A204.1 (cell line): ENCODE data around the gene FGD2.

ENCODE experiments used
- FAIRE-seq: peaks from 2 replicates; lab custom pipeline; 2012; peaks lifted over from hg19 to GRCh38; lab: Jason Lieb, UNC

Gene FGD2

DNA sequence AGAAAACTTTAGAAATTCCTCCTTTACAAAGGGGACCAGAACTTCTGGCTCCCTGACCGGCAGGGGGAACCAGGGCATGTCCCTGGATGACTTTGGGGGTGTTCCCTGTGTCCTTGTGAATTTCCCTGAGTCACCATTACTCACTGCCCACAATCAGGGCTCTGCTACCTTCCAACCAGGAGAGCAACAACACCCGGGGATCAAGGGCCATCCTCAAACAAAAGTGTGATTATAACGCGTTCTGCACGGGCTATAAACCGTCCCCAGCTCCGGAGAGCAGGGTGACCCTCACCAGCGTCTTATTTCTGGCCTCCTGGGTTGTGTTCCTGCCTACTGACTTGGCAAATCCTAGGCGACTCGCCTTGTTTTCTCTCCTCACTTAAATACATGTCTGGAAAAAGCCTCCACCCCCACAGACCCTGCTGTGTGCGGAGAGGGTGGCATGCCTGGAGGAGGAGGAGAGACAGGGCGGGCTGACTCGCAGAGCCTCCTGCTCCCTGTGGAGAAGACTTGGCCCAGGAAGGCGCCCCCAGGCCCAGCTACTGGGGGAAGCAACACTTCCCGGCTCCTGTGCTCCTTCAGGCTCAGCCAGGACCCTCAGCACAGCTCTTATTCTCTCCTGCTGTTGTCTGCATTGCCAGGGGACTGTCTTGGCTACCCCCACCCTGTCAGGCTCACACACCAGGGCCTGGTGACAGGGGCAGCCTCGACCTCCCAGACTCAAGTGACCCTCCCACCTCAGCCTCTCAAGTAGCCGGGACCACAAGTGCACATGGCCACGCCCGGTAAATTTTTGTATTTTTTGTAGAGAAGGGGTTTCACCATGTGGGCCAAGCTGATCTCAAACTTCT, 54.1 kb downstream of the FGD2 start:
- peak; percentile 79 for FAIRE-seq

DNA sequence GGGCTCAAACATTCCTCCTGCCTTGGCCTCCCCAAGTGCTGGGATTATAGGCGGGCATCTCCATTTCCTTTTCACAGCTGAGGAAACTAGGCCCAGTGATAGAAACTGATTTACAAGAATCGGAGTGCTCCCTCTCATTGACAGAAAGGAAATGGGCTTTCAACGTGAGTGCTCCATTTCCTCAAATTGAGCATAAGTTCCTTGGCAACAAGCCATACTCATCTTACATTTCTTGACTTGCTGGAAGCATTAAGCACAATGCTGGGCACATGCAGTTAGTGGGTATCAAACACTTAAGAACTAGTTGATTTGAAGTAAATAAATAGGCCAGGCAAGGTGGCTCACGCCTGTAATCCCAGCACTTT, 54.7 kb downstream of the FGD2 start:
- FAIRE-seq = no peak

DNA sequence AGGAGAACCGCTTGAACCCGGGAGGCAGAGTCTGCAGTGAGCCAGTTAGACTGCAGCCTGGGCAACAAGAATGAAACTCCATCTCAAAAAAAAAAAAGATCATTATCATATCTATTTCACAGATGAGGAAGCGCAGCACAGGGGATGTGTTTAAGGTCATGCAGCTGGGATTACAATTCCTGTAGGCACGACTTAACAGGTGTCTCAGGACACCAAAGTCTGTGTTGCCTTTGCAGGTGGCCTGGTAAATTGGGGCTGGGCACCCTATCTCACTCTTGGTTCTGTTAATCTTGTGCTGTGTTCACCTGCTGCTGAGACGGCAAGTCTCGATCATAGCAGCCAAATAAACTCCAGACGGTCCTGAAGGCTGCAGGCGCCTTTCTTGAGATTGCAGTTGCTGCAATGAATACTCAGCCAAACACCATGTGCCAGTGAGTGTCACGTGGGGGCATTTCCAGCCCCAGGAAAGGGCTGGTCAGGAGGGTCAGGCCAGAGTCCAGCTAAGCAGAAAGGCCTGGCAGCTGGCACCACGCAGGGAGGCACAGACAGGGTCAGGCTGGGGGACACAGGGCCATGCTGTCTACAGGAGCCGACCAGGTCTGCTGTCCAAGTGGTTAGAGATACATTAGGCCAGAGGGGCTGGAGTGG, 55.8 kb downstream of the FGD2 start:
- no peak for FAIRE-seq

DNA sequence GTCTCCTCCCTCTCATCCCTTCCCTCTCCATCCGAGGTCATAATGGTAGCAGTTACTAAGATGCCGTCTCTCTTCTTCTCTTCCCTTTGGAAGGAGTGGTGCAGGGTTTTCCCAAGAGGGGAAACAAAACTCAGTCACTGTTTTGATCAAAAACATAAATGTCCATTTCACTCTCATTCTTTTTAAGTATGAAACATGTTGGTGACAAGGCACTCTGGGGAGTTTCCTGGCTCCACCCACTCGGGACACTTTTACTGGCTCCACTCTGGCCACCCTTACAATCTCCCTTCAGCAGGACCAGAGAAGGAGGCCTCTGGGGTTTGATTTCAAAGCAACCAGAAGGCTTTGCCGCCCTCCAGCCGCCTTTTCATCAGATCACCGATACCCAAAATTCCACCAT, 57.0 kb downstream of the FGD2 start:
- FAIRE-seq = no peak

DNA sequence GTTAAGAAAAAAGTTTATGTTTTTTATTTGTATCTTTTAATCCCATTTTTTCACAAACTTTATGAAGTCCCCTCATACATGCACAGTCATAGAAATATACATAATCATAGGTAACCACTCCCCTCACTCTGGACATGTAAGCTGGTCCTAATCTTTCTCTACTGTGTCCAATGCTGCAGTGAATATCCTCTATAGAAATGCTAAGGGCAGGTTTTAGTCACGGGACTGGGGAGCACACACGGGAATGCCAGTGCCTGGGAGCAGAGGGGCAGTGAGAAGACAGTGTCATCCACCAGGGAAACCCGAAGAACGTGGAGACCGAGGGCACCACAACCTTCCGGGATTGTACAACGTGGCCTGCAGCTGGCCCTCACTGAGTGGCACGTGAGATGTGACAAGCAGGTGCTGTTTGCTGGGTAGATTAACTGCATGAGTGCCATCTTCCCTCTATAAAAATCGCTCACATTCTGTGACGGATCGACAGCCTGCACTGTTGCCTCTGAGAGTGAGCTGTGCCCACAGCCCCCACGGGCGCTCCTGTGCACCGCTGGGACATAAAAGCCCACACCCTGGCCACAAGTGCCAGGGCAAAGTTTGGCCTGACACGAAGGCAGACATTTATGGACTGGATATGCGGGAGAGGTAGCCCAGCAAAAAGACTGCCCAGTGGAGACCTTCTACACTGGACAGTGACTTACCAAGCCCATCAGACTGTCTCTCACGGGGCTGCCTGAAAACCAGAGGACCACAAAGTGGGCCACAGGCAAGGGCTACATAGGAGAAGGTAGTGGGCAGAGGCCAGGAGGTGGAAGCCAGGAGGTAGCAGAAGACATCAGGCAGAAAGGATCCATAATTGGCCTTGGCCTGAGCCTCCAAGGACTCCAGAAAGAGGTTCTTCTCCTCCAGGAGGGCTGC, 63.2 kb downstream of the FGD2 start:
- FAIRE-seq = no peak

DNA sequence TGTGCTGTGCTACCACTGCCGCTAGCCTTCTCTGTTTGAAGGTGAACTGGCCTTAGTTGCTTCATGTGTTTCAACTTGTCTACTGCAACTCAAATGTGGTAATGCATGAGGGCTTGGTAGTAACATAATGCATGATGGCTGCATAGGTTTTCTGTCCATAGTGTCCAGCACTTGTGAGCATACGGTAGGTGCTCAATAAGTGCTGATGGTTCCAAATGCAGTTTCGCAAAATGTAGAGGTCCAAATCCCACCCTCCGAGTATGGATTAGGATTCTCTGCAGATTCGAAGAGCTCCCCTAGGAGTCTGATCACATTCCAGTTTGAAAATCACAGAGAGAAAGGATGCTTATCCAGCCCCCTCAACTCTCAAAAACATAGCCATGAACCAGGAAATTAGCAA, 64.2 kb downstream of the FGD2 start:
- FAIRE-seq = no peak

DNA sequence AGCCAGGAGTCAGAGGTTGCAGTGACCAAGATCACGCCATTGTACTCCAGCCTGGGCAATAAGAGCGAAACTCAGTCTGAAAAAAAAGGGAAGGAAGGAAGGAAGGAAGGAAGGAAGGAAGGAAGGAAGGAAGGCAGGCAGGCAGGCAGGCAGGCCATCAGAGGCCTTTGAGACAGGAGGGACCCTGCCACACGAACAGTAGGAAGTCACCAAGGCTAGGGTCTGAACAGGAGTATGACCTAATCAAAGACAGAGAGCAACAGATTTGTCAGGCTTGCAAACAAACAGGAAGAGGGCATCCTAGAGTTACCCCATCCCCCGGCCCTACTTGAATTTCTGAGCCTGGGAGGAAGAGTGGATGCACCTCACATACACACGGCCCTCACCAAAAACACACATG, 67.1 kb downstream of the FGD2 start:
- no peak for FAIRE-seq

DNA sequence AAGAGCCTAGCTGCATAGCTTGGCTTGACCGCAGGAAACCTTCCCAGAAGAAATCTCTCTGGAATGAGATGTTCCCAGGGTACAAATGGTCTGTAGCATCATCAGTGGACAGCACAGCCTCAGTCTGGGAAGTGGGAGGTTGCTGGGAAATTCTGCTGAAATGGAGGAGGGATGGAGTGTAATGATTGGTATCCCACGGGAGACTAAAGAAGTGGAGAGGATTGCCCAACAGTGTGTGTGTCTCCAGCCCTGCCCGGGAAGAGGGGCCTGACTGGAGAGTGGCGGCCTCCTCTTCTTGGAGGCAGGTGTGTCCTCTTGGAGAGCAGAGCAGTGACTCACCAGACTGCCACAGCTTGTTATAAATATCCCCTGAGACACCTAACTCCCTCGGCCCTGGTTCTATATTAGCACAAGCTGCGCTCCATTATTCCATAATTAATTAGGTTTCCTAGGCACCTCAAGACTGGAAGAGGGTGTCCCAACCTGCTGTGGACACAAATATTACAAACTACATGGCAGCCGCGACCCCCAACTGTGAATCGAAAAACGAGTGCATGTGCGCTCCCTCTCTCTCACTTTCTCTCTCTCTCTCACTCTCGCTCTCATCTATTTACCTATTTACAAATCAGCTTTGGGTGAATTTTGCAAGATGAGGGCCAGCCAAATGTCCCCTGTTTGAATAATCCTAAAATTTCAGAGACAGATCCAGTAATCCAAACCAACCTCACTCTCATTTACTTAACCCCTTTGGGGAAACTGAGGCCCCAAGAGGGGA, 68.8 kb downstream of the FGD2 start:
- FAIRE-seq = no peak

DNA sequence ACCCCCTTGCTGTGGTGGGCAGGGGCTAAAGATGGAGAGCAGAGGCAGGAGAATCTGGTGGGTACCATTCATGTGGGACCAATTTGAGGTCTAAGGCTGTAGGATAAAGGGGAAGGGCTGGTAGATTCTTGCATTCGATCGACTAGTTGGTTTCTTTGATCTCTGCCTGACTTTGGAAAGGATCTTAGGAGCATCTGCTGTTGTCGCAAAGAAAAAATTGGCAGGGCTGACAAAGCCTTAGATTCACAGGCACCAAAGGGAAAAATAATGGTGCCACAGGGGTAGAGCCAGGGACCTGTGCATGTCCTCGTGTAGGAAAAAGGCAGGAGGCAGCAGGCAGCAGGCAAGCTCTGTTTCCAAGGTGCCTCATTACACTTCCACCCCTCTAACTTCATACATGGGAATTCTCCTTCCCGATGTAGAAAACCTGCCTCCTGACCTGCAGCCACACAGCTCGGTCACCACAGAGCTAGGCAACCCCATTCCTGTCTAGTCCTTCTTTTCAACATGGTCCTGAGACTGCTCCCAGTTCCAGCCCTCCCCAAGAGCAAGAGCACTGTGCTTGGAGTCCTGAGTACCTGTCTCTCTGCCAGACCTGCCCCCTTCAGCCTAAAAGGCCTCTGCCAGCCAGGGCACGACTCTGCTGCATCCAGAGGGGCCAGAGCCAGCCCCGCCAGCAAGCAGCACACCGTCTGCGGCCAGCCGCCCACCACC, 71.9 kb downstream of the FGD2 start:
- FAIRE-seq = no peak

DNA sequence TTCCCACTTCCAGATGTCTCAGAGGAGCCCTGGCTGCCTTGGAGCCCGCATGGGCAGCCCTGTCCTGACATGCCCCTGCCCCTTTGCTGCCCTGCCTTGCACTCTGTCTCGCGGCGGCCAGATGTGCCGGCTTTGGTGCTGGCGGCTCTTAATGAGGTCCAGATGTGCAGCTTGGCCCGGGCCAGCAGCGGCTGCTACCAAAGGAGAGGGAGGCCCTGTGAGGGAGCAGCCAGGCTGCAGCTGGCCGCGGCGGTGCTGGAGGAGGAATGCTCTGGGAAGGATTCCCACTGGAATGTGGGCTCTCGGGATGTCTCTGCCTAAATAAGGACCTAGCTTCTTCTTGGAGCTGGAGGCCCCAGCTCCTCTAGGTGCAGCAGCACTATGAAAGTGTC, 72.4 kb downstream of the FGD2 start:
- no peak for FAIRE-seq
